Uterus (tissue), 2 donors: ENCODE measurements around the gene GPBAR1.

ENCODE experiments used
- POLR2A ChIP-seq, 2 donors: fragments of 450-650 bp; IDR thresholded peaks; one replicate each; pipeline ENCODE4 v1.6.1; 2016; ENCODE audit warnings: antibody characterized with exemption in 2 of 2, mild to moderate bottlenecking in 1 of 2, moderate library complexity in 1 of 2
- TF ChIP-seq, protein P1 (sequence below), 4 experiments: fragments of 200-600 bp in 2 of 4; fragments of 450-650 bp in 2 of 4; sonication (generic) in 2 of 4; IDR thresholded peaks; one replicate each; pipeline ENCODE4 v1.5.1; 2016 to 2019; ENCODE audit warnings: antibody characterized with exemption in 4 of 4, mild to moderate bottlenecking in 2 of 4, moderate library complexity in 1 of 4

DNA sequence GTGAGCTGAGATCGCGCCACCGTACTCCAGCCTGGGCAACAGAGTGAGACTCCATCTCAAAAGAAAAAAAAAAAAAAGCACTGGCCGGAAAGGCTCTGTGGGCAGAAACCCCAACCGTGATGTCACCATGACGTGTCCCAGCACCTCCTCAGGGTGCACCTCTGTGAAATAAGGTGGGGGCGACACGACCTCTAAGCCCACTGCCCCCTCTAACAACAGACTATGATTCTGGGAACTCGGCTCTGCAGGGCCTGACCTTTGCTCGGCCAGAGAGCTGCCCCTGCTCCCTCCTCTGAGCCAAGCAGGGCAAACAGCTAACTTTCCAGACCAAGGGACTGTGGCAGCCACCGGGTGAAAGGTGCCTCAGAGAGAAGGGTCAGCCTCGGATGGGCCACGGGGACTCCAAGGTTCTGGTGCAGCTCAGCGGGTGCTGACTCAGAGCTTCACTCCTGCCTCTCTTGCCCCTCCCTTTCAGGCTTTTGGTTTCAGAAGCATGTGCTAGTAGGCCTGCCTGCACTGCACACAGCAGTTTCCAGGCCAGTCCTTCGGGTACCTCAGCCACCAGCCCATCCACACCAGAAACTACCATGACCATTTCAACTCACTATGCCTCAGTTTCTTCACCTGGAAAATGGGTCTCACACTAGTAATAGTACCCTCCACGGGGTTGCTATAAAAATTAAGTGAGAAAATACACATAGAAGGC lies 23.4 kb downstream of the GPBAR1 start:
- TF ChIP-seq, protein P1, sequence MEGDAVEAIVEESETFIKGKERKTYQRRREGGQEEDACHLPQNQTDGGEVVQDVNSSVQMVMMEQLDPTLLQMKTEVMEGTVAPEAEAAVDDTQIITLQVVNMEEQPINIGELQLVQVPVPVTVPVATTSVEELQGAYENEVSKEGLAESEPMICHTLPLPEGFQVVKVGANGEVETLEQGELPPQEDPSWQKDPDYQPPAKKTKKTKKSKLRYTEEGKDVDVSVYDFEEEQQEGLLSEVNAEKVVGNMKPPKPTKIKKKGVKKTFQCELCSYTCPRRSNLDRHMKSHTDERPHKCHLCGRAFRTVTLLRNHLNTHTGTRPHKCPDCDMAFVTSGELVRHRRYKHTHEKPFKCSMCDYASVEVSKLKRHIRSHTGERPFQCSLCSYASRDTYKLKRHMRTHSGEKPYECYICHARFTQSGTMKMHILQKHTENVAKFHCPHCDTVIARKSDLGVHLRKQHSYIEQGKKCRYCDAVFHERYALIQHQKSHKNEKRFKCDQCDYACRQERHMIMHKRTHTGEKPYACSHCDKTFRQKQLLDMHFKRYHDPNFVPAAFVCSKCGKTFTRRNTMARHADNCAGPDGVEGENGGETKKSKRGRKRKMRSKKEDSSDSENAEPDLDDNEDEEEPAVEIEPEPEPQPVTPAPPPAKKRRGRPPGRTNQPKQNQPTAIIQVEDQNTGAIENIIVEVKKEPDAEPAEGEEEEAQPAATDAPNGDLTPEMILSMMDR (IDR thresholded peaks at IDR 0.05) = no peak
- TF ChIP-seq POLR2A (IDR thresholded peaks at IDR 0.05) = no peak
